ENCODE results near the gene ZNF668.
"Not testable (repeated sequence)": the region's sequence is repeated elsewhere in the genome, so short reads cannot be mapped to it uniquely, and the experiment has no call there.

Gene ZNF668

DNA sequence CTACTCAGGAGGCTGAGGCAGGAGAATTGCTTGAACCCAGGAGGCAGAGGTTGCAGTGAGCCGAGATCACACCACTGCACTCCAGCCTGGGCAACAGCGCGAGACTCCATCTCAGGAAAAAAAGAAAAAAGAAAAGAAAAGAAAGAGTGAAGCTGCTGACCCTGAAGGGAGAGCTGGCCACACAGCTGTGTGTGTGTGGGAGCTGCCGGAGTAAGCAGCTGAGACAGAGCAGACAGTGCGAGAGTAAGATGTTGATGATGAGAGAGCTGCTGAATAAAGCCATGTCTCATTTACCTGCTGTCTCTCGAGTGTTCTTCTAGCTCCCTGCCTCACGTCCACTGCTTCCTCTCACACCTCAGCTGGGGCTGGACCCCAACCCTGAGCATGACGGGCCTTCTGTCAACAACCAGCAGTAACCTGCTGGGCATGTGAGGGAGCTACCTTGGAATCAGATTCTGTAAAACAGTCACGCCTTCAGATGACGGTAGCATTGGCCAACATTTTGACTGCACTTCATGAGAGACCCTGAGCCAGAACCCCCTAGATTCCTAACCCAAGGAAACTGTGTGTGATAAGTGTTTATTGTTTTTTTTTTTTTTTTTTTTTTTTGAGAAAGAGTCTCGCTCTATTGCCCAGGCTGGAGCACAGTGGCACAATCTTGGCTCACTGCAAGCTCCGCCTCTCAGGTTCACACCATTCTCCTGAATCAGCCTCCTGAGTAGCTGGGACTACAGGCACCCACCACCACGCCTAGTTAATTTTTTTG lies 27.0 kb upstream of the ZNF668 start:
- not testable (repeated sequence) for DNase-seq

DNA sequence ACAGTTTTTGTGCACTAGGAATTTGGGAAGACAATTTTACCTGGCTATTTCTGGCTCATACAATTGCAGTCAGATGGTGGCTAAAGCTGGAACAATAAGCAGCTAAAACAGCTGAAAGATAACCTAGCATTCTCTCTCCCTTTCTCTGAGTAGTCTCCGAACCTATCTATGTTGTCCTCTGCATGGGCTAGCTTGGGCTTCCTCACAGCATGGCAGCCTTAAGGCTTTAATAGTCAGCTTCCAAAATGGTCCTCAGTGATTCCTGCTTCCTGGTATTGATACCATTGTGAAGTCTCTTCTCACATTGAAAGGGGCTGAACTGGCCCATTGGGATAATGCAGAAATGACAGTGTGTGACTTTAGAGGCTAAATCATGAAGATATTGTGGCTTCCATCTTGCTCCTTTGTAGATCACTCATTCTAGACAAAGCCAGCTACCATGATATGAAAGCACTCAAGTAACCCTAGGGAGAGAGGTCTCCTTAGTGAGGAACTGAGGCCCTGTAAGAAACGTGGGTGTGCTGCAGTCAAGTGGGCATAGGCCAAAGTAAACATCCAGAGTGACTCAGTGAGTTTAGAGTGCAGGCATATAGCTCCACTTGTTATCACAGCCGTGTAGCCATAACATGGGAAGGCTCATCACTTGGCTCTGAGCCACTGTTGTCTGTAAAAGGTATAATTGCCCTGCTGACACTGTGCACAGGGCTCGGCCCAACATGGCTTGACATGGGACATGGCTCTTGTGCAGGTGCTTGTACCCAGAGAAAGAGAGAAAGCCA lies 26.0 kb upstream of the ZNF668 start:
- no peak for DNase-seq

DNA sequence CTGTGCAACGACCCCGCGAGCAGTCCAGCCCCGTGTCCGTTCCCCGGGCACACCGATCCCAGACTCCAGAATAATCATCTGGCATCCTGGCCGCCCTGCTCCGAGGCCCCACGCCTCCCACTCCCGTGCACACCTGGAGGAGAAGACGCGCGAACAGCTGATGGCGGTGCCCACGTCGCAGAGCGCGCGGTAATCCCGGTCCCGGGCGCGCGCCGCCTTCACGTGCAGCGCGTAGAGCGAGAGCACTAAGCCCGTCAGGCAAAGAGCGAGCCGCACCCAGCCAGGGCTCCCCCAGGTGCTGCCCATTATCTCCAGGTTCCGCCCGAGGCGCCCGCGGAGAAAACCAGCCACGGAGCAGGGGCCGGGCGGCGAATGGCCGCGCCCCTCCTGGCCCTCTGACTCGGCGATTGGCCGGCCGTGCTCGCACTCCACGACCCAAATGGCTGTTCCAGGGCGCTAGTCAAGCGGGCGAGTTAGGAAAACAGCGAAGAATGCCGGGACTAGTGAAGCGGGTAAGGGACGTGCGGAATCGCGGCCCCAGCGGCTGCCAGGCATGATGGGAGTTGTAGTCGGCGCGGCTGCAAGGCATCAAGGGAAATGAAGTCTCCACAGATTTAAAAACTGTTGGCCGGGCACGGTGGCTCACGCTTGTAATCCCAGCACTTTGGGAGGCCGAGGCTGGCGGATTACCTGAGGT lies 20.5 kb upstream of the ZNF668 start, which contains the start of gene VKORC1:
TSS of gene VKORC1 (minus strand) at position 374 of the 697 bp plus-strand sequence. CDS start at position 306, 68 bp downstream.
- peak; percentile 67 for DNase-seq

DNA sequence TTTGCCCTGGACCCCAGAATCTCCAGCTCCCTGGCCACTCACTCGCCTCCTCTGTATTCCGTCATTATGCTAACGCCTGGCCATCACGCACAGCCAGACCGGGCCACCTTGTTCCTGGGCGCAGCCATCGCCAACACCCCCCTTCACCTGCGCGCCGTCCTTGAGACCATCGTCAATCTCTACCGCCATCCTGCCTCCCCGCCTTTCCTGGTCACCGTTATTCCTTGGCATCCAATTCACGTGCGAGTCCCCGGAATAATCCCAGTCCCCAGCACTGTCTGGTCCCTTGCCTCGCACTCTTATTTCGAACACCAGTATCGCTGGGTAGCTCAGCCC lies 20.0 kb upstream of the ZNF668 start:
- DNase-seq, result no peak

DNA sequence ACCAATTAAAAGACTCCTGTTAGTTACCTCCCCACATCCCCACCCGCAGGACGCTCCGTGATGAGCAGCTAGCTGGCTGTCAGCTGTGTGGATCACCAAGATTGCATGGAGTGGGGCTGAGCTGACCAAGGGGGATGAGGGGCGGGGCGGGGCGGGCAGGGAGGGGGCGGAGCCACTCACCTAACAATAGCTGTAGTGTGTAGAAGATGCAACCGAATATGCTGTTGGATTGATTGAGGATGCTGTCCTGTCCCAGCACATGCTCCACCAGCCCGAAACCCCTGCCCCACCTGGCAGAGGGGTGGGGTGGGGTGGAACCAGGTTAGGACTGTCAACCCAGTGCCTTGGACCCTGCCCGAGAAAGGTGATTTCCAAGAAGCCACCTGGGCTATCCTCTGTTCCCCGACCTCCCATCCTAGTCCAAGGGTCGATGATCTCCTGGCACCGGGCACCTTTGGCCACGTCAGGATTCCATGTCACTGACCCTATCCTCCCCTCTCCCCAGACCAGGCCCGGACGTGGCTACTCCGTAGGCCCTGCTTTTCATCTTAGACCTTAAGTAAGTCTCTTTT lies 19.2 kb upstream of the ZNF668 start:
- no peak for DNase-seq

DNA sequence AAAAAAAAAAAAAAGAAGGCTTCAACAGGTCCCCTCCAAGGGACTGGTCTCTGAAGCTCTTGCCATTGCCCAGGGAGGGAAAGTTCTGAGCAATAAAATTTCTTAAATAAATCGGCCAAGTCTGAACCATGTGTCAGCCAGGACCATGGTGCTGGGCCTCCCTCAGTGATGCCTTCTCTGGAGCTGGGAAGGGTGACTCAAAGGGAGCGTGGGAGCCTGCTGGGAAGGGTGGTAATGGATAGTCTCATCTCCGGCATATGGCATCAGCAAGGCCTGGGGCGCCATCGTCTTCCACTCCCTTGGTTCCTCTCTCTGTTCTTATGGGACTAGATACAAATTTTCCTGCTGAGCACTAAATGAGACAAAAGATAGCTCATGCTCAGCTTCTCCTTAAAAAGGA lies 18.3 kb upstream of the ZNF668 start:
- no peak for DNase-seq

DNA sequence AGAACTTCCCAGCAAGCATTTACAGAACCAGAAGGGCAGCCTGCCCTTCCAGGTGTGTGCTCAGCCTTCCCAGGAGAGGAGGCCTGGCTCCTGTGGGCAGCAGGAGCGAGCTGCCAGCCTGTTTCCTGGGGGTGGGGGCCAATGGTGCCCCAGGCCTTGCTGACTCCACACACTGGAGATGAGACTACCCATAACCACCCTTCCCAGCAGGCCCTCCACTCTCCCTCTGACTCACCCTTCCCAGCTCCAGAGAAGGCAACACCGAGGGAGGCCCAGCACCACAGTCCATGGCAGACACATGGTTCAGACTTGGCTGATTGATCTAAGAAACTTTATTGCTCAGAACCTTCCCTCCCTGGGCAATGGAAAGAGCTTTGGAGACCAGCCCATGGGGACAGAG lies 16.5 kb upstream of the ZNF668 start:
- DNase-seq, result no peak

DNA sequence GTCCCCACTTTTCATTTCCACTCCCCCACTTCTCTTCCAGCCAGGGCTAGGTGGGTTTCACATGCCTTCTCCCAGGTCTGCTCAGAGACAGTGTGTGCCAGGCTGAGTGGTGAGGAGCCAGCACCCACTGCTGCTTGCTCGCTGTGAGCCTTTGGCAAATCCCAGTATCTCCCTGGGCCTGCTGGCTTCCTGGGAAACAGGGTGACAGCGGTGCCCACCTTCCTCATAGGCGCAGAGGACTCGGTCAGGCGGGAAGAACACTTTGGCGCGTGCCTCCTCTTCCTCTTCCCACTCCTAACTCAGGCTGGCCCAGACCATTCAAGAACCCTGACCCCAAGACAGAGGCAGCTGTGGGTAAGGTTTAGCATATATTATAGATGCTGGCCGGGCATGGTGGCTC lies 15.2 kb upstream of the ZNF668 start:
- DNase-seq, result no peak

DNA sequence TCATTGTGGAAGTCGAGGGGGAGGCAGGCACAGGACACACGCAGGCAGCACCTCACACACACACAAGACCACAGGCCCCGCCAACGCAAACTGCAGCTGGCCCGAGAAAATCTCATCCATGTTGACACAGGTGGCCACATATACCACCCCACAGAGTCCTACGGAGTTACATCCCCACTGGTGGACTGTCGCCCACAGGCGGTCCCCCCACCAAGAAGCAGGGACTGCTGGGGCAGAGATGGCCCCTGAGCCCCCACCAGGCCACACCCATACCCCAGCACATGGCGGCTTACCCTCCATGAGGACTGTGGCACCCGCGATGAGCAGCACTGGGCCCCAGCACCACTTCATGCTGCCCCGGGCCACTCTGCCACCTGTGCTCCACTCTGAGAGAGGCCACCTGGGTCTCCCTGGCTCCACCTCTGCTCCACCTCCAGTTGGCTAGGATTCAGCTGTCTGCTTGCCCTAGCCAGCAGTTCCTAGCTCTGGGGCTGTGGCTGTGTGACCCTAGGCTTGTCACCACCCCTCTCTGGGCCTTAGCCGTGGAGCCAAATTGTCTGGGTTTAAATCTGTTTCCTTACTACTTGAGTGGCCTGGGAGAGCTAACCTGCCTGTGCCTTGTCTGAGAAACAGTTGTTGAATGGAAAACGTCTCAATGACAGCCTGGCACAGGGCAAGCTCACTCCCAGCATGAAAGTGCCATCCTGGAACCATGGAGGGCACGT lies 14.6 kb upstream of the ZNF668 start, which contains the start of gene PRSS53:
TSS of gene PRSS53 (minus strand) at position 485 of the 725 bp plus-strand sequence. CDS start at position 351, 134 bp downstream.
- no peak for DNase-seq

DNA sequence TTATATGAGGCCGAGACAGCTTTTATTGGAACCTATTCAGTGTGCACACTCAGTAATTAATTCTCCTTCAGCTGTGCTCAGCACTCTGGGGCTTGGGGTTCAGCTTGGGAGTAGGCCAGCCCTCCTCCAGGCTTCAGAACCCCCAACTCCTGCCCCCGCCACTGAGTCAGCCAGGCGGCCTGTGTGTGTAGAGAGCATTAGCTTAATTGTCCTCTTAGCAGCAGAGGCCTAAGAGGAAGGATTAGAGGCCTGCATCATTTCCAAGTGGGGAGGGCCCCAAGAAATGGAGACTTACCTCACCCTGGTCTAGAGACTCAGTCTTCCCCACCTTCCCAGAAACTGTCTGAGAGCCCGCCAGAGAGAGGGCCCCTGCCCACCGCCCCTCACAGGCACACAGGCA lies 13.9 kb upstream of the ZNF668 start:
- DNase-seq, result no peak

DNA sequence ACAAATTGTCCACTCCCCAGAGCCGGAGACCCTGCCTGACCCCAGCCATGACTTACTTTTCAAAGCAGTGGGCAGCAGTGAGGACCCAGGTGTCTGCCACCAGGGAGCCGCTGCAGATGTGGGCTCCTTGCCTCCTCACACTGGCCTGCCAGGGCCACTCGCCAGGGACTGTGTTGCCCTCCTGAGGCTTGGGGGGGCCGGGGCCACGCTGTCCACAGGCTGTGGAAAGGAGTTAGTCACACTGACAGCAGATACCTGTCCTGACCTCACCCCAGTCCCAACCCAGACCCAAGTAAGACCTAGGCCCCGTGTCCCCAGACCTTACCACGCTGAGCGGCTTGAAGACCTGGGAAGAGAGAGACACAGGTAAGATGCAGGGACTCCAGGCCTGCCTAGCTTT lies 13.4 kb upstream of the ZNF668 start:
- DNase-seq, result no peak

DNA sequence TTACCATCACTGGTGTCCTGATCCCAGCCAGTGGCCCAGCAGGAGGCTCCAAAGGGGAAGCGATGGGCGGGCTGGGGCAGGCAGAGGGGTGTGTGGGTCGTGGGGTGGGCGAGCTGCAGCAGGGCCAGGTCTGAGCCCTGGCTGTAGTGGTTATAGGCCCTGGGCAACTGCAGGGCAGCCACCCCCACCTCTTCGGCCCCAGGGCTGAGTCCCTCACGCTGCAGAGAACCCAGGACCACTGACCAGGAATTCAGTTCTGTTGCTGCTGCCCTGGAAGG lies 12.5 kb upstream of the ZNF668 start:
- DNase-seq, result no peak

DNA sequence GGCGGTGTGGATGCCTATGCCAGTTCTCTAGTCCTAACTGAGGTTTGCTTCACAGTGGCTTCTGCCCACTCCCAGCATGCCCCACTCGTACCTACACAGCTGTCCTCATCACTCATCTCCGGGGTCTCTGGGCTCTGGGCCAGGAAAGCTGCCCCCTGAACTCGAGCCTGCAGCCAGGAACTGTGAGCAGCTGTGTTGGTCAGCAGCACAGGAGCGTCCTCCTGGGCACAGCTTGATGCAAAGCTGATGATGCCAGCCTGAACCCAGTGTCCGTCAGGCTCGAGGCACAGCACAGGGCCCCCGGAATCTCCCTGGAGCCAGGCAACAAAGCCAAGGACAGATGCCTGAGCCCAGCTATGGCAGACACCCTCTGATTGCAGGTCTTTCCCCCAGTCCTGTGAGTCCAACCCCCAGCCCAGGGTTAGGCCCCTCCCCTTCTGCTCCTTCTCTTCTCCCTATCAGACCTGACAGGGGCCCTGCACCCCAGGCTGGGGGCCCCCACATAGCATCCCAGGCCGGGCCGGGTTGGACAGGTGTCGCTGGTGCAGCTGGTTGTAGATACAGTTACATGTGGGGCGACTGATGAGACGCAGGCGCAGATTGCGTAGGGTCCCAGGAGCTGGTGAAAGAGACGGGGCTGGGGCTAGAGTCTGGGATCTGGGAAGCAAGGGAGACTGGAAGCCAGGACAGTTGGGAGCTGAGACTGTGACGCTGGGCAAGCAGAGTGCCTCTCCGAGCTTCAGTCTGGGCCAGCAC lies 12.0 kb upstream of the ZNF668 start:
- DNase-seq, result no peak

DNA sequence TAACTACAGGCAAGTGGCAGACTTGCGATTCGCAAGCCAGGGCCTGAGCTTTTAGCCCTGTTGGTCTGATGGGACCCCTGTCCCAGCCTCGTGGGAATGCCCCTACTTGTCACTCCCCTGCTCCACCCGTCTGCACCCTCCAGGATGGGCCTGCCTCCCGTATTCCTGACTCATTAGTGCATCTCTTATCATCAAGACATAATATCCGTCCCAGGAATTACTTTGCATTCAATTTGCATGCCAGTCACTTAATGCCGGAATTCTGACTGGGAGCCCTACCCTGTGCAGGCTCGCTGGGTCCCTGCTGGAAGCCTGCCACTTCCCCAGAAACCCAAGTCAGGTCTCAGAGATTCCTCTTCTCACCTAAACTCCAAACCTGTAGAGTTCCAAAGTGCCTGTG lies 11.4 kb upstream of the ZNF668 start:
- no peak for DNase-seq

DNA sequence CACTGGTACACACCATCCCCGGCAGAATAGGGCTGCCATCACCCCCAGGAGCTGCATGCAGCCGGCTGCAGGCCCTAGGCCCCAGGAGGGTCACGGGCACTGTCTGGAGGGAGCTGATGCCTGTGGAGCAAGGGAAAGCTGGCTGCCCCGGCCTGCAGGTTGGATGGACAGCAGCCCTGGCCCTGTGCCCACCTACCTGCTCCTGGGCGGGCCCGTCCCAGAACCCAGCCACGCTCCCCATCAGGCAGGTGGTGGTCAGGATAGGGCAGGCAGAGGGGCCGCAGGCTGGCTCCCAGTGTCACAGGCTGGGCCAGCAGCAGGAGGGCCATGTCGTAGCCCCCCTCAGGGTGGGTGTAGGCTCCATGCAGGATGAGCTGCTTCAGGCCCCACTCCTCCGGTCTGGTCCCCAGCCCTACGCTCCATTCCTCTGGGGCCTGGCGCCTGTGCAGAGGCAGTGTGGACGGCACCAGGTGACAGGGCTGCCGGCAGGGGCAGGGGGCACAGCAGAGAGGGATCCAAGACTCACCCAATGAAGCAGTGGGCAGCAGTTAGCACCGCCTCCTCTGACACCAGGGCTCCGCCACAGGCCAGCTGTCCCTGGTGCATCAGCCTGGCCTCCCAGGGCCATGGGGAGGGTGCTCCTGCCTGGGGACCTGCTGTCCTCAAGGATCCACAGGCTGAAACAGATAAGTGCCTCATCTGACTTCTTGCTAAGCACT lies 10.7 kb upstream of the ZNF668 start:
- no peak for DNase-seq

DNA sequence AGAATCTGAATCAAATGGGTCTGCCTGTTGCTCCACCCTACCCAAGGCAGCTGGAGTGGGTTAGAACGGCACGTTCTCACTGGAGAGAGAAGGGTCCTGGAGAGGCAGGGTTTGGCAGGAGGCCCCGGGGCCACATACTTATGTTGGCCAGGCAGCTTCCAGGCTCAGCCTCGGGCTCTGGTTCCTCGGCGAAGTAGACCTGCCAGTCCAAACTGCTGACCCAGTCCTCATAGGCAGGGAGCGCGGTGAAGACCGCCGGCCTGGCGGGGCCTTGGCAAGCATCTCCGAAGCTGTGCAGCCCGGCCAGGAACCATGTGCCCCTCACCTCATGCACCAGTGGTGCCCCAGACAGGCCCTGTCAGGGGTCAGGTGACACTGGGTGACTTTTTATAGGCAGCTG lies 9.9 kb upstream of the ZNF668 start:
- DNase-seq, result no peak

DNA sequence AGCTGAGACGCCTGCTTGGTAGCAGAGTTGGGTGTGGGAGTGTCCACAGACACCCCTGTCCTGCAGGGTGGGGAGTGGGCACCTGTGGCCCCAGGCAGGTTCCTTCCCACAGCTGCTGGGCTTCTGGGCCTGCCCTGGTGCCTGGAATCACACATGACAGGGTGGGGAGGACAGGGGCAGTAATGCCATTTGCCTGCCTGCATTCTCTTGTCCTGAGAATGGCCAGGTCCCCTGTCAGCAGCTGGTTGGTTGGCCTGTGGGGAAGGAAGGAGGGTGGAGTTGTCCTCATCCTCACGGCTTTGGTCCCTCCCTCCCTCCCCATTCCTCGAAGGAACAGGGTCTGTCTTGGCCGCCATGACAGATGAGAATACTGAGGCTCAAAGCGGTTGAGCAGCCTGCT lies 9.5 kb upstream of the ZNF668 start:
- no peak for DNase-seq

DNA sequence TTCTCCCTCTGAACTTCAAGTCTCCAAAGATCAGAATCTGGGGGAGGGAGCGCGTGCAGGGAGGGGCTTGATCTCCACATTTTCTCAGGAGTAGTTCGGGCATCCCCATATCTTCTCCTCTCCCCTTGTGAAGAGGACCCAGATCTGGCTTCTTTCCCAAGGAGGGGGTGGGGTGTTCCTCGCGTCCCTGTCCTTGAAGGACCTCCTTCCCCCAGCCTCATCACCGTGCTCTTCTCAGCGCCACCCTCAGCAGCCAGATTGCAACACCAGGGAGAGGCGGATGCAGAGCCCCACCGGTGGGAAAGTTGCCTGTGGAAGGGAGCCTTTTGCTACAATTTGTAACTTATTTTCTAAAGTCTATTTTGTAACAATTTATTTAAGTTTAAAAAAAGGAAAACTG lies 9.0 kb upstream of the ZNF668 start:
- DNase-seq, result no peak

DNA sequence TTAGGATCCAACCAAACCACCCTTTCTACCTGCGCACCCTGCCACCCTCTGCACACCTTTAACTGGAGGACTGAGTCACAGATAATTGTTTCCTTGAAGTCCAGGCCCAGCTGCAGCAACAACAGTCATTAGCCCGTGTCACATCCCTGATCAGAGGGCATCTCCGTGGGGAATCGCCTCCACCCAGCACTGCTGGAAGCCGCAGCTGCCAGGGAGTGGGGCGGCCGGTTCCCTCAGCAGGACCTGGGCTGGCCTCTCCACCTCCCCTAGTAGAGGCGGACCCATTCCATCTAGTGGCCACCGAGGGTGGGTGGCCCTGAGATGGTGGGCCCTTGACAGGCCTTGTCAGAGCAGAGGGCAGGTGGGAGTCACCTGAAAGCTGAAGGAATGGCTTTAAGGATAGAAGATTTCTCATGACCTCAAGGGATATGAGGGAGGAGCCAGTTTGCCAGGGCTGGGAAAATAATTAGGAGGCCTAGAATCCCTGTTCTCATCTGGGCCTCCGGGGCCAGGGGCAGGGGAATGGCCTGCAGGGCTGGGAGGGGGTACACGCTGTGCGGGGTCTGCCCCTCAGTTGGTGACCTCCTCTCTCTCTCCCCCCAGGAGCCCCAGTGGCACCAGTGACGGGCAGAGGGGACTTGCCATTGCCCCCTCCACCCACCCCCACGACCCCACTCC lies 8.5 kb upstream of the ZNF668 start:
- no peak for DNase-seq

DNA sequence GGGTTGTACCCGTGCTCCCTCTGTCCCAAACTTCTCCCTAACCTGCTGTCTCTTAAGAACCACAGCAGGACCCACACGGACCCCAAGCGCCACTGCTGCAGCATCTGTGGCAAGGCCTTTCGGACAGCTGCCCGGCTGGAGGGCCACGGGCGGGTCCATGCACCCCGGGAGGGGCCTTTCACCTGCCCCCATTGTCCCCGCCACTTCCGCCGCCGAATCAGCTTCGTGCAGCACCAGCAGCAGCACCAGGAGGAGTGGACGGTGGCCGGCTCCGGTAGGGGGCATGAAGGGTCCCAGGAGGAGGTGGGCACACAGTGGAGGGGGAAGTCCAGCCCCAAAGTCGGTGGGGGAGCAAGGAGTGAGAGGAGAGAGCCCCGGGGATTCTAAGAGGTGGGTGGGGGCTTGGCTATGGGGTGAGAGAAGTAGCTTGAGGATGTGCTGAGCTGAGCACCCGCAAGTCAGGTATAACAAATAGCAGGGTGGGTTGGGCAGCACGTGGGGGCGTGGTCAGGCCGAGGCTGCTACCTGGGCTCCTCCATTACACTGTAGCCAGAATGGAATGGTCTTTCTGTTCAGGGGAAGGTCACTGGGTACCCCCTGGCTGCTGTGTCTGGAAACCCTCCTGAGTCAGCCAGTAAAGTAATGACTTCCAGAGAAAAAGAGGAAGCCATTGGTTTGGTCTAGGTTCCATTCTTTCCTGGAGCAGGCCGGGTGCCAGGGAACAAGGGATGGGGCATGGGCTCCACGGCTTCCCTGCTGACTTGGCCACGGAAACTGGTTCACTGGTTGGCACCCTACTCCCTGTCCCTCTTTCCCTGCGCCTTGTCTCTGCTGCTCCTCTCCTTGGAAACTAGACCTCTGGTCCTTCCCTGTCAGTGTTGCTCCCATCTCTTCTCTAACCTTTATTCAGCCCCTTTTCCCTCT lies 7.7 kb upstream of the ZNF668 start:
- no peak for DNase-seq
